ENCODE results near the gene ZBTB37. TPM values are rescaled to one million over a fixed set of nuclear protein-coding genes. Genes with fewer than 3 reads are reported as not detected.

ZBTB37 gene
- total and polyA plus RNA-seq, 9 of the 15 experiments (the other 6 are each of a cell fraction or from before 2014, with no cell fraction given): 1.3 to 13.9 (median 5.4) TPM

DNA sequence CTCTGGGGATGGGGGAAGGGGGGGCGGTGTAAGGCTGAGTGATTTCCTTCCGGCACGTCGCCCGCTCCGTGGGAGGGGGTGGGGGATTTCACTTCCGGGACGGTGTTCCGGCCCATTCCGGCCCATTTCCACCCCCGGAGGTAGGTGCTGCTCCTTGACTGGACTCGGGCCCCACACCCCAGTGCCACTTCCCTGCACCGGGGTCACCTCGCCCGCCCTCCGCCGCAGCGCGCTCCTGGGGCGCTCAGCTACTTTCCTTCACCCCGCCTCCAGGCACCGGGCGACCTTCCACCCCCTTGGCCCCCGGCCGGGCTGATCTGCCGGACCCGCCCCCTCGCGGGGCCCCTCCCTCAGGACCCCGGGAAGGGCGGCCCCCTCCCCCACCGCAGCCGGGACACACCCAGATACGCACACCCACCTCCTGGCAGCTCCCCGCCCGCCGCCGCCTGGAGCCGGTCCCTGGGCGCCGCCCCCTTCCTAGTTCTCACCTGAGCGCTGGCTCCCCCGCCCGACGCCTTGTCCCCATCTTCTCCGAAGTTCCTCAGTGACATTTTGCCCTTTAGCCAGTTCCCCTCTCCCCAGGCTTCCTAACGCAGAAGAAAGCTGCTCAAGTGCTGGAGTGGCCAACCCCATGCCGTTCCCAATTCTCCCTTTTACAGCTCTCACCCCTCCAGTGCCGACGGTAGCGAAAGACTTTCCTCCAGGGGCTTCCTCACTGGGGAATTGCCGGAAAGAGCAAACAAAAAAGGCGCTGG lies at the start of gene ZBTB37 (continued):
- TF ChIP-seq, protein P1, sequence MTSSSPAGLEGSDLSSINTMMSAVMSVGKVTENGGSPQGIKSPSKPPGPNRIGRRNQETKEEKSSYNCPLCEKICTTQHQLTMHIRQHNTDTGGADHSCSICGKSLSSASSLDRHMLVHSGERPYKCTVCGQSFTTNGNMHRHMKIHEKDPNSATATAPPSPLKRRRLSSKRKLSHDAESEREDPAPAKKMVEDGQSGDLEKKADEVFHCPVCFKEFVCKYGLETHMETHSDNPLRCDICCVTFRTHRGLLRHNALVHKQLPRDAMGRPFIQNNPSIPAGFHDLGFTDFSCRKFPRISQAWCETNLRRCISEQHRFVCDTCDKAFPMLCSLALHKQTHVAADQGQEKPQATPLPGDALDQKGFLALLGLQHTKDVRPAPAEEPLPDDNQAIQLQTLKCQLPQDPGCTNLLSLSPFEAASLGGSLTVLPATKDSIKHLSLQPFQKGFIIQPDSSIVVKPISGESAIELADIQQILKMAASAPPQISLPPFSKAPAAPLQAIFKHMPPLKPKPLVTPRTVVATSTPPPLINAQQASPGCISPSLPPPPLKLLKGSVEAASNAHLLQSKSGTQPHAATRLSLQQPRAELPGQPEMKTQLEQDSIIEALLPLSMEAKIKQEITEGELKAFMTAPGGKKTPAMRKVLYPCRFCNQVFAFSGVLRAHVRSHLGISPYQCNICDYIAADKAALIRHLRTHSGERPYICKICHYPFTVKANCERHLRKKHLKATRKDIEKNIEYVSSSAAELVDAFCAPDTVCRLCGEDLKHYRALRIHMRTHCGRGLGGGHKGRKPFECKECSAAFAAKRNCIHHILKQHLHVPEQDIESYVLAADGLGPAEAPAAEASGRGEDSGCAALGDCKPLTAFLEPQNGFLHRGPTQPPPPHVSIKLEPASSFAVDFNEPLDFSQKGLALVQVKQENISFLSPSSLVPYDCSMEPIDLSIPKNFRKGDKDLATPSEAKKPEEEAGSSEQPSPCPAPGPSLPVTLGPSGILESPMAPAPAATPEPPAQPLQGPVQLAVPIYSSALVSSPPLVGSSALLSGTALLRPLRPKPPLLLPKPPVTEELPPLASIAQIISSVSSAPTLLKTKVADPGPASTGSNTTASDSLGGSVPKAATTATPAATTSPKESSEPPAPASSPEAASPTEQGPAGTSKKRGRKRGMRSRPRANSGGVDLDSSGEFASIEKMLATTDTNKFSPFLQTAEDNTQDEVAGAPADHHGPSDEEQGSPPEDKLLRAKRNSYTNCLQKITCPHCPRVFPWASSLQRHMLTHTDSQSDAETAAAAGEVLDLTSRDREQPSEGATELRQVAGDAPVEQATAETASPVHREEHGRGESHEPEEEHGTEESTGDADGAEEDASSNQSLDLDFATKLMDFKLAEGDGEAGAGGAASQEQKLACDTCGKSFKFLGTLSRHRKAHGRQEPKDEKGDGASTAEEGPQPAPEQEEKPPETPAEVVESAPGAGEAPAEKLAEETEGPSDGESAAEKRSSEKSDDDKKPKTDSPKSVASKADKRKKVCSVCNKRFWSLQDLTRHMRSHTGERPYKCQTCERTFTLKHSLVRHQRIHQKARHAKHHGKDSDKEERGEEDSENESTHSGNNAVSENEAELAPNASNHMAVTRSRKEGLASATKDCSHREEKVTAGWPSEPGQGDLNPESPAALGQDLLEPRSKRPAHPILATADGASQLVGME (CRISPR knock-in tag; IDR thresholded peaks at IDR 0.05): peak; percentile 70
- TF ChIP-seq ZNF347 (CRISPR knock-in tag; IDR thresholded peaks at IDR 0.05; ENCODE audit: low read depth) (no peak), CREB1 (IDR thresholded peaks at IDR 0.05) (no peak), CREB1 (CRISPR knock-in tag; IDR thresholded peaks at IDR 0.05) (no peak), NEUROD1 (IDR thresholded peaks at IDR 0.05; ENCODE audit: borderline replicate concordance, low read depth, low read length, partially characterized antibody) (peak; percentile 45), HDAC1 (IDR thresholded peaks at IDR 0.05) (peak in 1 of 2 experiments; percentile 94; a peak in 2 of 4 replicates), NCOA4 (IDR thresholded peaks at IDR 0.05; ENCODE audit: partially characterized antibody) (no peak), CHD1 (IDR thresholded peaks at IDR 0.05; ENCODE audit: low read length) (no peak), EZH2 (IDR thresholded peaks at IDR 0.05; ENCODE audit: borderline replicate concordance, low read depth, low read length) (no peak), ZNF174 (CRISPR knock-in tag; IDR thresholded peaks at IDR 0.05) (no peak), HSF4 (CRISPR knock-in tag; IDR thresholded peaks at IDR 0.05; ENCODE audit: borderline replicate concordance) (no peak), MCM3 (IDR thresholded peaks at IDR 0.05) (no peak), HDAC6 (IDR thresholded peaks at IDR 0.05; ENCODE audit: low read depth, low read length) (no peak), JUN (IDR thresholded peaks at IDR 0.05; ENCODE audit: borderline replicate concordance, low read depth, low read length) (no peak), JUN (CRISPR knock-in tag; IDR thresholded peaks at IDR 0.05; ENCODE audit: borderline replicate concordance) (no peak), ZNF431 (CRISPR knock-in tag; IDR thresholded peaks at IDR 0.05) (no peak), POLR2AphosphoS5 (IDR thresholded peaks at IDR 0.05; ENCODE audit: control insufficient read depth, insufficient read depth, low read depth, low read length) (no peak)
- TF ChIP-seq, protein P2, sequence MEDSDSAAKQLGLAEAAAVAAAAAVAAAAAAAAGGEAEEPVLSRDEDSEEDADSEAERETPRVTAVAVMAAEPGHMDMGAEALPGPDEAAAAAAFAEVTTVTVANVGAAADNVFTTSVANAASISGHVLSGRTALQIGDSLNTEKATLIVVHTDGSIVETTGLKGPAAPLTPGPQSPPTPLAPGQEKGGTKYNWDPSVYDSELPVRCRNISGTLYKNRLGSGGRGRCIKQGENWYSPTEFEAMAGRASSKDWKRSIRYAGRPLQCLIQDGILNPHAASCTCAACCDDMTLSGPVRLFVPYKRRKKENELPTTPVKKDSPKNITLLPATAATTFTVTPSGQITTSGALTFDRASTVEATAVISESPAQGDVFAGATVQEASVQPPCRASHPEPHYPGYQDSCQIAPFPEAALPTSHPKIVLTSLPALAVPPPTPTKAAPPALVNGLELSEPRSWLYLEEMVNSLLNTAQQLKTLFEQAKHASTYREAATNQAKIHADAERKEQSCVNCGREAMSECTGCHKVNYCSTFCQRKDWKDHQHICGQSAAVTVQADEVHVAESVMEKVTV (CRISPR knock-in tag; IDR thresholded peaks at IDR 0.05): no peak
- TF ChIP-seq, protein P3, sequence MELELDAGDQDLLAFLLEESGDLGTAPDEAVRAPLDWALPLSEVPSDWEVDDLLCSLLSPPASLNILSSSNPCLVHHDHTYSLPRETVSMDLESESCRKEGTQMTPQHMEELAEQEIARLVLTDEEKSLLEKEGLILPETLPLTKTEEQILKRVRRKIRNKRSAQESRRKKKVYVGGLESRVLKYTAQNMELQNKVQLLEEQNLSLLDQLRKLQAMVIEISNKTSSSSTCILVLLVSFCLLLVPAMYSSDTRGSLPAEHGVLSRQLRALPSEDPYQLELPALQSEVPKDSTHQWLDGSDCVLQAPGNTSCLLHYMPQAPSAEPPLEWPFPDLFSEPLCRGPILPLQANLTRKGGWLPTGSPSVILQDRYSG (tag; conservative IDR thresholded peaks at IDR 0.05; ENCODE audit: low read depth): no peak
- TF ChIP-seq, protein P4, sequence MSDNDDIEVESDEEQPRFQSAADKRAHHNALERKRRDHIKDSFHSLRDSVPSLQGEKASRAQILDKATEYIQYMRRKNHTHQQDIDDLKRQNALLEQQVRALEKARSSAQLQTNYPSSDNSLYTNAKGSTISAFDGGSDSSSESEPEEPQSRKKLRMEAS (CRISPR knock-in tag; IDR thresholded peaks at IDR 0.05): no peak

Measured in K562 (cell line).